Measurements from ENCODE around the gene SLC66A3. TPM values are rescaled to one million over a fixed set of nuclear protein-coding genes. Genes with fewer than 3 reads are reported as not detected.

Gene SLC66A3
- total and polyA plus RNA-seq, 7 donors, result 6.9 to 71.7 (median 34.3) TPM

- no peaks in the 10 kb centered on the region for H3K9me3 ChIP-seq
- 90 to 95% methylated on average over 5 of the region's 5 CpGs for WGBS, 2 donors
- peaks cover 0 to 78% (median 11%) of the 10 kb centered on the region in 4 donors for H3K36me3 ChIP-seq
- no peaks in the 10 kb centered on the region for H3K27me3 ChIP-seq
- intact Hi-C loops (cut with DNase I), result no loop called here
- H3K4me3 ChIP-seq, result no peak overlapping the region
- TF ChIP-seq POLR2AphosphoS5 (IDR thresholded peaks at IDR 0.05) (no peak), POLR2A (IDR thresholded peaks at IDR 0.05) (no peak), CTCF (IDR thresholded peaks at IDR 0.05) (no peak), EP300 (IDR thresholded peaks at IDR 0.05) (no peak)
- no peaks in the 10 kb centered on the region for H3K4me1 ChIP-seq
- H3K27ac ChIP-seq, result no peak overlapping the region
- DNase-seq, result no peak
Observed at GRCh38 chr2:11213090-11213638, 57.9 kb downstream of the SLC66A3 start.

- Histone ChIP-seq H3K36me3 (peaks cover 0 to 70% (median 13%) of the 10 kb centered on the region in 4 donors), H3K4me3 (no peak overlapping the region), H3K4me1 (no peaks in the 10 kb centered on the region), H3K9me3 (no peaks in the 10 kb centered on the region), H3K27ac (no peak overlapping the region), H3K27me3 (no peaks in the 10 kb centered on the region)
- 92% methylated on average over 1 of the region's 1 CpG for WGBS, 2 donors
- TF ChIP-seq CTCF (IDR thresholded peaks at IDR 0.05) (no peak), POLR2AphosphoS5 (IDR thresholded peaks at IDR 0.05) (no peak), EP300 (IDR thresholded peaks at IDR 0.05) (no peak), POLR2A (IDR thresholded peaks at IDR 0.05) (no peak)
- no peak for DNase-seq
- intact Hi-C loops (cut with DNase I), result no loop called here
Observed at GRCh38 chr2:11213975-11214374, 58.7 kb downstream of the SLC66A3 start.

GRCh38 chr2:11214770-11215169, 59.5 kb downstream of the SLC66A3 start:
- Histone ChIP-seq H3K9me3 (no peaks in the 10 kb centered on the region), H3K36me3 (peaks cover 0 to 71% (median 13%) of the 10 kb centered on the region in 4 donors), H3K27ac (no peak overlapping the region), H3K27me3 (no peaks in the 10 kb centered on the region), H3K4me1 (no peaks in the 10 kb centered on the region), H3K4me3 (no peak overlapping the region)
- intact Hi-C loops (cut with DNase I), result no loop called here
- DNase-seq, result no peak
- WGBS, 2 donors, result 85 to 86% methylated on average over 4 of the region's 4 CpGs
- no peak for TF ChIP-seq CTCF (IDR thresholded peaks at IDR 0.05)
- no peak for TF ChIP-seq POLR2A (IDR thresholded peaks at IDR 0.05)

GRCh38 chr2:11215407-11215806, 60.1 kb downstream of the SLC66A3 start:
- Histone ChIP-seq H3K9me3 (no peaks in the 10 kb centered on the region), H3K27ac (no peak overlapping the region), H3K36me3 (peaks cover 0 to 71% (median 14%) of the 10 kb centered on the region in 4 donors), H3K4me3 (no peak overlapping the region), H3K27me3 (no peaks in the 10 kb centered on the region), H3K4me1 (no peaks in the 10 kb centered on the region)
- TF ChIP-seq EP300 (IDR thresholded peaks at IDR 0.05) (no peak), CTCF (IDR thresholded peaks at IDR 0.05) (no peak), POLR2A (IDR thresholded peaks at IDR 0.05) (no peak), POLR2AphosphoS5 (IDR thresholded peaks at IDR 0.05) (no peak)
- intact Hi-C loops (cut with DNase I), result no loop called here
- 93 to 97% methylated on average over 3 of the region's 3 CpGs for WGBS, 2 donors
- no peak for DNase-seq

GRCh38 chr2:11220445-11220844, 65.2 kb downstream of the SLC66A3 start:
- no peak for TF ChIP-seq POLR2A (IDR thresholded peaks at IDR 0.05)
- no peak for TF ChIP-seq EP300 (IDR thresholded peaks at IDR 0.05)
- no peak for TF ChIP-seq POLR2AphosphoS5 (IDR thresholded peaks at IDR 0.05)
- TF ChIP-seq CTCF (IDR thresholded peaks at IDR 0.05), result no peak
- DNase-seq, result no peak
- Histone ChIP-seq H3K36me3 (peaks cover 0 to 42% (median 10%) of the 10 kb centered on the region in 4 donors), H3K27me3 (no peaks in the 10 kb centered on the region), H3K4me1 (no peaks in the 10 kb centered on the region), H3K27ac (no peak overlapping the region), H3K4me3 (no peak overlapping the region), H3K9me3 (no peaks in the 10 kb centered on the region)
- intact Hi-C loops (cut with DNase I), result no loop called here
- WGBS, 2 donors, result 94 to 98% methylated on average over 2 of the region's 2 CpGs
